Measurements from ENCODE around the gene CDON. TPM values are rescaled to one million over a fixed set of nuclear protein-coding genes. Genes with fewer than 3 reads are reported as not detected.

CDON gene
- total RNA-seq, 1 donor from 2014 or later: 7.4 TPM

DNA sequence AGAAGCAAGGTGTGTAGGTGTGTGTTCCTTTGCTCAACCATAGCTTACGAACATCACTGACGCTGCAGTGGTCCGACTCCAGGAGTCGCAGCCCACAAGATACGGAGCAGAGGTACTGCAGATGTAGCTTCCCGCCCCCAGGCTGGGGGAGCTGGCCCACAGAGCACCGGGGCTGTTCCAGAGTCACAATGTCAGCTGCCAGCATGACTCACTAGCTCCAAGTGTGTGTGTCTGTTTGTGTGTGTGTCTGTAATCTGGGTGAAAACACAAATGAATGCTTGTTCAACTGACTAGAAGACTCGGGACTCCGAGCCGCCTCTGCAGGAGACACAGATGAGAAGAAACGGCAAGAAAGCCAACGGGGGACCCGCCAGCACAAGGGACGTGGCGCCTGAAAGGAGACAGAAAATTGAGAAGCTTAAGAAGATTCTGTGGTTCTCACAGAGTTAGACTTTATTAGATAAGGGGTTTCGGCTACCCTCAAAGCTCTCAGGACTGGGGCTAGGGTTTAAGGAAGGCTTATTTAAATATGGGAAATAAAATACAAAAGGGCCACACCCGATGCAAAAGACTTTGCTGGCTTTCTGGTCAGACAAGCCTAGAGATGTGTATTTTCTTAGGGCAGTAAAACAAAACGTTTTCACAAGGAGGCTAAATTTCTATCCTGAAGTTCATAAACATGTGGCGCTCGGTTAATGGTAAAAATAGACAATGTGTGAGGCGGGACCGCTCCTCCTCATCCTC is 106.1 kb downstream of the CDON start:
- no peak for DNase-seq (ENCODE audit: low spot score)

DNA sequence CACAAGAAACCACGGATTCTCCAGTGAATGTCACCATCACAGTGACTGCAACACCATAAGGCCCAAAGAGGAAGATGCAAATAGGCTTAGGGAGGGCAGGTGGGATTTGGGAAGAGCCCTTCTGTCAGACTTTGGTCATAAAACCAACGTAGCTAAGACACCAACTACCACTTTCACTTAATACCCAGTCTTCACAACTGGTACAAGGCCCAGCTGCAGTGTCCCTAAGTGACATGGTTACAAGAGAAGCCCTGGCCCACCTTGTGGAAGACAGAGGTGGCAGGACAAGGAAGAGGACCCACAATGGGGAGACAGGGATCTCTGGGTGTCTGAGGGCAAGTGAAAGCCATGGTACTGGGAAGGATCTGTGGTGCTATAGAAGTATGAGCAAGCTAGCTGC is 106.8 kb downstream of the CDON start:
- no peak for DNase-seq (ENCODE audit: low spot score)

DNA sequence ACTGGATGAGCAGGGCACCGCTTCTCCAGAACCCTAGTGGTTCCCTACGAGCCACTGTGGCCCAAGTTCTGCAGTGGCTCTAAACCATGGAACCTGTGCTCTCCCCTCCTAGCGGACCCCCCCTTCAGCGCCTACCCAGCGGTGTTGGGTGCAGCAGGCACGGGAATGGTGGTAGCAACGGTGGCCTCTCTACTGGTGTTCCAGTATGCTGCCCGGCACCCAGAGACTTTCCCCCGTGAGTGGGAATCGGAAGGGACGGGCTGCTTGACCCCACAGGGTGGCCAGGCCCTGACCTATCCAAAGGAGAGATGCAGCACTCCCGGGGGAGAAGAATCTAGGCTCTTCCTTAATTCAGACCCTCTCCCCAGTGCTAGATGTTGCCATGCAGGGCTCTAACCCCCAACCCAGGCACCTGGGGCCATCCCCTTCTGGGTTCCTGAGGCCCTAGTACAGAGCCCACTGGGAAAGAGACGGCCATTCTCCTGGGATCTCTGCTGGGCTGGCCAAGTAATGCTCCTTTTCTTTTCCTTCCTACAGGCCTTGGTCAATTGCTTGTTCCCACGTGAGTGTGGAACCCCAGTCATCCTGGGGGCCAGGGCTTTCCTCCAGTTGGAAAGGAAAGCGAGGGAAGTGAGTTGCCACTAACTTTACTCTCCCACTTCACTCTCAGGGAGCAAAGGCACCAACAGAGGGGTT is 107.6 kb downstream of the CDON start:
- DNase-seq (ENCODE audit: low spot score): no peak

GRCh38 chr11:125954123-125954944 is 108.3 kb downstream of the CDON start:
- DNase-seq (ENCODE audit: low spot score): no peak

DNA sequence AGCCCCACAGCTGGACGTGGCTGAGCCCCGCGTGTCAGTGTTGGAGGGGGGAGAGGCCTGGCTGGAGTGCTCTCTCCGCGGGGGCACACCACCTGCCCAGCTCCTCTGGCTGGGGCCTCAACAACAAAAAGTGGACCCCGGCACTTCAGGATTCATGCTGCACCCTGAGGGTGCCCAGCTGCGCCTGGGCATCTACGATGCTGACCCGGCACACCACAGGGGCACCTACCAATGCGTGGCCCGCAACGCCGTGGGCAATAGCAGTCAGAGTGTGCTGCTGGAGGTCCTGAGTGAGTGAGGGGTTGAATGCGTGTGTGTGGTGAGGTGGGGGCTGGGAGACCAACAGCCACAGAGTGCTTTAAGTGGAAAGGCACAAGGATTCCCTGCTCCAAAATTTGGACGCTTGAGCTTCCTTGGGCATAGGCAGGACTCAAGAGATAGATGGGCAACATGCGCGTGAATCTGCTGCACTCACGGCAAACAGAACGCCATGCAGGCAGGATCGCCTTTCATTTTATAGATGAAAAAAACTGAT is 109.2 kb downstream of the CDON start:
- no peak for DNase-seq (ENCODE audit: low spot score)

GRCh38 chr11:125952973-125953372 is 109.7 kb downstream of the CDON start:
- peak; percentile 86 for DNase-seq (ENCODE audit: low spot score)

DNA sequence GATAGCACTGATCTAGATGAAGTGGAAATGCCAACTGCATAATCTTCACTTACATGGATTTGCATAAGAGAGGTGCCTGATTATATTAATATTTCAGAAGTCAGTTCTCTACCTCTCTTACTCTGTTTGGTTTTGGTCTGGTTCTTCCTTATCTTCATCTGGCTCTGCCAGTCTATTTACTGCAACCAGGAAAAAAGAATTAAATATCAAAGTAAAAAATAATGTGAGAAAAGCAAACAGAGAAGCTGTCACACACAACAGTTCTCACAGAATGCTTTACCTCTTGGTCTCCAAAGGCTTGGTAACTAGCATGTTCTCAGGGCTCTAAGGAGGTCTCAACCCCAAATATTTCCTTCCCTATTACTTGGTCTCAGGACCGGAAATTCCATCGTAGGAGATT is 110.1 kb downstream of the CDON start:
- DNase-seq (ENCODE audit: low spot score): no peak

DNA sequence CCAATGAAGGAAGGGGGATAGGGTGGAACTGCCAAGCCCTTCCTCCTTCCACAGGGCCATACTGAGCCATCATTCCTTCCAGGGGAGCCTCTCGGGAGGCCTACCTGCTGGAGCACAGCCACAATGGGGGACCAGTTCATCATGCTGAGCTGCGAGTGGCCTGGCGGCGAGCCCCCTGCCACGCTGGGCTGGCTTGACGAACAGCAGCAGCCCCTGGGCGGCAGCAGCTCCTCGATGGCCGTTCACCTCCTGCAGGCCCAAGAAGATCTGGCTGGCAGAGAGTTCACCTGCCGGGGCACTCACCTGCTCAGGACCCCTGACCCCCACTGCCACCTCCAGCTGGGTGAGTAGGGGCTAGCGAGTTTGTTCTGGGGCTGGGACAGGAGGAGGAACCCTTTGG is 110.9 kb downstream of the CDON start:
- DNase-seq (ENCODE audit: low spot score): no peak

DNA sequence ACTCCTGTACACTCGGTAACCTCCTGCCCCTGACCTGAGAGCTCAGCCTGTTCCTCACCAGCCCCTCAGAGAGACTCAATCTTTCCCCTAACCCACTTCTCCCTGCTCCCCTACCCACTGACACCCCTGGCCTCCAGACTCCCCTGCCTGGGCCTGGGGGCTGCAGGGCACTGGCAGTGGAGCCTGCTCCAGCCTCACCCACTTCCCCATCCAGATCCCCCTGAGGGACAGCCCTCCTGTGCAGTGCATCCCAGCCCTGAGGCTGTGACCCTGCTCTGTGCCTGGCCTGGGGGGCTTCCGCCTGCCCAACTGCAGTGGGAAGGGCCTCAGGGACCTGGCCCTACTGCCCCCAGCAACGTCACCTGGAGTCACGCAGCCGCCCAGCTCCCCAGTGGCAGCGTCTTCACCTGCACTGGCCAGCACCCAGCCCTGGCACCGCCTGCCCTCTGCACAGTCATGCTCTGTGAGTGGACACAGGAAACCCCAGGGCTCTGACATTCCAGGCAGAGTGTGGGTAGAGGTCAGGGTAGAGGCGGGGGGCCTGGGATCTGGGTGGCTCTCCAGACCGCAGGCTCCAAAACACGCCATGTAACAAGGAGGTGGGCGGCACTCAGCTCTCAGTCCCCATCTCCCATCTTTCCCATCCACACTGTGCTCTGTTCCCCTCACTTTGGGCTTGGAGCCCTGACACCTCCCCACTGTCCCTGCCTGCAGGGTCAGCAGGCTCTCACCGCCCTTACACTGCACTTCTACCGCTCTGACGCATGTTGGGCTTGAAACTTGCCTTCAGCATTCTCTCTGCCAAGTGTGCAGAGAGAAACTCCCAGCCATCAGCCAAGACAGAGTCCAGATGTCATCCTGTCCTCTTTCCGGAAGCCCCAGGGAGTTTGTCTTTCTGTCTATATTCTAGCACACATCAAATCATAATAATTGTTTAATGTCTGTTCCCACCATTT is 111.7 kb downstream of the CDON start:
- no peak for DNase-seq (ENCODE audit: low spot score)

DNA sequence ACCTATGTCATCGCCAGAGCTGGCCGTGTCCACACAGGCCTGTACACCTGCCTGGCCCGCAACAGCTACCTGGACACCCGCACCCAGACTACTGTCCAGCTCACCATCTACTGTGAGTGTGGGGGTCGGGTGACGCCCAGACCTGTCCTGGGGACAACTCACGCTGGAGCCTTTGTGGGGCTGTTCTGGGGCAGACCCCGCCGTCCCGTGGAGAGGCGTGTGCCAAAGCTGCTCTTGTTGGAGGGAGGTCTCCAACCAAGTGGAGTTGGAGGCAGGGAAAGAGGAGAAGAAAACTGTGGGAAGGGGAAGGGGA is 112.5 kb downstream of the CDON start:
- no peak for DNase-seq (ENCODE audit: low spot score)

GRCh38 chr11:125949271-125950177 is 113.1 kb downstream of the CDON start:
- no peak for DNase-seq (ENCODE audit: low spot score)

DNA sequence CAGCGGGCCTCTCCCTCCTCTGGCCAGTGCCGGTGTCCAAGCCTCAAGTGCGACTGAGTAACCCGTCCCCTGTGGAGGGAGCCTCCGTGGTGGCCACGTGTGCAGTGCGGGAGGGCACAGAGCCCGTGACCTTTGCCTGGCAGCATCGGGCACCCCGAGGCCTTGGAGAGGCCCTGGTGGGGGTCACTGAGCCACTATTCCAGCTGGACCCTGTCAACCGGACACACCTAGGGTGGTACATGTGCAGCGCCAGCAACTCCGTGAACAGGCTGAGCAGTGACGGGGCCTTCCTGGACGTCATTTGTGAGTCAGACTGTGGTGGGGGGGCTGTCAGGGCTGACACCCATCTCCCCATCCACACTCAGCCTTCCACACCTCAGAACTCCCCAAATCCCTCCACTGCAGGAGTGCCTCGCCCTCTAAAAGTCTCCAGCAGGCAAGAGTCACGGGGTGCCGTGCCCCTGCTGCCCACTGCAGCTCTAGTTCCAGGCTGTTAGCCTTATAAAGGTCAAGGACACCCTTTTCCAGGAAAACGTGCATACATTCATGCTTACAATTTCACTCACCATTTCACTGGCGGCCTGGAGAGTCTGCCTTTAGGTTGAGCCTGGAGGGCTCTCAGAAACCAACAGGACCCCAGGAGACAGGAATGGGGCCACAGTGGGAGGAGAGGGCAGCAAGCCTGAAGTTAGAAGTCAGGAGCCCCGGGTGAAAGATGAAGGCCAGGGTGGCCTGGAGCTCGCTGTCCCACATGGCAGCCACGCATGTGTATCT is 114.2 kb downstream of the CDON start:
- DNase-seq (ENCODE audit: low spot score): no peak

- no peak for DNase-seq (ENCODE audit: low spot score)
Measured at GRCh38 chr11:125947419-125948277, 115.0 kb downstream of the CDON start.

DNA sequence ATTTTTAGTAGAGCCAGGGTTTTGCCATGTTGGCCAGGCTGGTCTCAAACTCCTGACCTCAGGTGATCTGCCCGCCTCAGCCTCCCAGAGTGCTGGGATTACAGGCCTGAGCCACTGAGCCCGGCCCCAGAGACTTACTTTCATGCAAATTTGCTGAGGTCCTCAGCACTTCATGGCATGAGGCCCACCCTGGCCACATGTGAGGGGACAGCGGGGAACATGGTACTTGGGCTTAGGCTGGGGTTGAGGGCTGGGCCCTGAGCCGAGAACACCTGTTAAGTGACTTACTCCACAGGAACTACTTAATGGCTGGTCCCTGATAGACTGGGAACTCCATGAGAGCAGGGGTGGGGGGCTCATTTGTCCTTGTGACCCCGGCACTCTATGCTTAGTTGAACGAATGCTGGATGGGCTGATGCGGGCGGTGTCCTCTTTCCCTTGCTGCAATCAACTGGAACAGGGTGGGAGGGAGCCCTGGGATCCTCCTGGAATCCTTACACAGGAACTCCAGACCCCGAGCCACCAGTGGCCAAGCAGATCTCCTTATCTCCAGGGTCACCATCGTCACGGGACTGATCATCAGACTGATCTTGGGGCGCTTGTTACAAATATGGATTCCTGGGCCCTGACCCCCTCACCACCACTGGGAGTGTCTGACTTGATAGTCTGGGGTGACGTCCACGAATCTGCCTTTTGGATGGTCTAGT is 115.8 kb downstream of the CDON start:
- DNase-seq (ENCODE audit: low spot score): no peak

- no peak for DNase-seq (ENCODE audit: low spot score)
Measured at GRCh38 chr11:125945797-125946520, 116.7 kb downstream of the CDON start, which contains the start of gene VSIG10L2. Gene VSIG10L2 (plus strand): TSS chr11:125946044. CDS start chr11:125946056, 12 bp downstream.

GRCh38 chr11:125945011-125945796 is 117.5 kb downstream of the CDON start:
- DNase-seq (ENCODE audit: low spot score): peak; percentile 19
